NCI-H446 (cell line): ENCODE measurements around the gene MAP3K21.
A peak's percentile ranks its signal among the peaks of the same experiment; 100 is the strongest.

Experiments used
- DNase-seq, 2 experiments: peaks; one replicate each; lab custom pipeline; 2025; lab: John Stamatoyannopoulos, UW

Gene MAP3K21

GRCh38 chr1:233359431-233359830, 31.9 kb downstream of the MAP3K21 start:
- no peak for DNase-seq

- DNase-seq = no peak
These were observed 32.4 kb downstream of the MAP3K21 start for GRCh38 chr1:233359905-233360304.

- no peak for DNase-seq
These were observed 33.1 kb downstream of the MAP3K21 start for GRCh38 chr1:233360525-233361102.

- DNase-seq = no peak
These were observed 34.4 kb downstream of the MAP3K21 start for GRCh38 chr1:233361876-233362275.

- DNase-seq = no peak
These were observed 35.2 kb downstream of the MAP3K21 start for GRCh38 chr1:233362743-233363142.

- no peak for DNase-seq
These were observed 36.5 kb downstream of the MAP3K21 start for GRCh38 chr1:233364026-233364425.

GRCh38 chr1:233364695-233365539, 37.4 kb downstream of the MAP3K21 start:
- peak in 1 of 2 experiments; percentile 39 for DNase-seq

GRCh38 chr1:233366575-233366974, 39.1 kb downstream of the MAP3K21 start:
- DNase-seq = no peak

GRCh38 chr1:233367057-233367803, 39.7 kb downstream of the MAP3K21 start:
- no peak for DNase-seq

- no peak for DNase-seq
These were observed 40.7 kb downstream of the MAP3K21 start for GRCh38 chr1:233368106-233368788.

GRCh38 chr1:233368789-233369130, 41.2 kb downstream of the MAP3K21 start:
- no peak for DNase-seq

GRCh38 chr1:233372218-233373120, 44.9 kb downstream of the MAP3K21 start:
- no peak for DNase-seq

- DNase-seq = peak in 1 of 2 experiments; percentile 45
These were observed 45.7 kb downstream of the MAP3K21 start for GRCh38 chr1:233373226-233373625.

GRCh38 chr1:233375653-233376052, 48.1 kb downstream of the MAP3K21 start:
- DNase-seq = no peak

GRCh38 chr1:233376382-233377110, 49.0 kb downstream of the MAP3K21 start:
- no peak for DNase-seq

- no peak for DNase-seq
These were observed 52.4 kb downstream of the MAP3K21 start for GRCh38 chr1:233379869-233380438.

GRCh38 chr1:233381806-233382205, 54.3 kb downstream of the MAP3K21 start:
- no peak for DNase-seq

GRCh38 chr1:233383984-233384383, 56.5 kb downstream of the MAP3K21 start:
- DNase-seq = no peak

GRCh38 chr1:233386336-233386735, 58.8 kb downstream of the MAP3K21 start:
- DNase-seq = no peak

- no peak for DNase-seq
These were observed 60.1 kb downstream of the MAP3K21 start for GRCh38 chr1:233387585-233387984.
